GM18951 (cell line): ENCODE data around the gene TRIO.
A peak's percentile ranks its signal among the peaks of the same experiment; 100 is the strongest.

Source experiments
- POLR2A ChIP-seq: IDR thresholded peaks from 4 replicates; pipeline ENCODE4 v1.6.1; 2011; ENCODE audit warnings: mild to moderate bottlenecking; ENCODE audit not compliant: insufficient read length, insufficient read depth; ENCODE audit errors: extremely low read depth
- in situ Hi-C: fragments of 300-500 bp; cut with MboI; formaldehyde crosslinking; loops from one replicate; pipeline ENCODE4 v1.12.0; 2022; ENCODE audit warnings: low sequenced_read_pairs, mixed read lengths, inconsistent platforms; ENCODE audit not compliant: unreplicated experiment

The TRIO gene

DNA sequence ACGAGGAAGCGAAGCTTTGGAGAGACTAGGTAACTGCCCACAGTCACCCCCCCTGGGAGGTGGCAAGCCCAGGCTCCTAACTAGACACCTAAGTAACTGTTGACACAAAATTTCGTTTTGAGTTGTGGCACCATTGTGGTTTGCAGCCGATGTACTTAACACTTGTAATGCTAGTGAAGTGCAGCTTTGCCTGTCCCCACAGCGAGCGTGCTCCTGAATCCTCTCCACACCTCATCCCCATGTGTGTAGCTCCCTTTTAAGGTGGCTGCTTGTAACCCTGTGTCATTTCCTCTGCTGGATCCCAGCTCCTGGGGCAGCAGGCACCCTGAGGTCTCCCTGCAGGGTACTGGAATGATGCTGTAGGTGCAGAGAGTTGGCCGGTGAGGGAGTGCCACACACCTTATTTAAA is 114.9 kb downstream of the TRIO start:
- in situ Hi-C loops: loop anchor here (25.0 kb wide), 1 partner anchor 271 kb away; no protein-coding TSS in a partner anchor

DNA sequence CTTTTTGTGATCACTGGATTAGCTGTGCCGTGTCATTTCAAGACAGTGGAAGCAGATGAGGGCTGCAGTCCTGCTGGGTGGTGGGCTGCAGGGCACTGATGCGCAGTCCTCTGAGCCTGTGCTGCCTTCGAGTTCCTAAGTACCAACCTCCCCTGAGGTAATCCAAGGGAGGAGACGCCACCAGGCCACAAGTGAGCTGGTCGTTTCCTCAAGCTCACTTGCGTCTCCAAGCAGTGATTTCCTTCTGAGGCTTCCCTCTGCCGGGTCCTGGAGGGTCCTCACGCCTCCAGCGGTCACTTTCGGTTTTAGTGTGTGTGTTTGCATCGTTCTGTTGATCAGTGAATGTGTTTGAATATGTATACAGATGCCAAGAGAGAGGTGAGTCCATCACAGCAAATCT is 115.7 kb downstream of the TRIO start:
- no peak for TF ChIP-seq POLR2A
- in situ Hi-C loops: loop anchor here (25.0 kb wide), 1 partner anchor 272 kb away; no protein-coding TSS in a partner anchor

More for the DNA sequence above, 114.9 kb downstream of the TRIO start:
- TF ChIP-seq POLR2A: peak; percentile 17

DNA sequence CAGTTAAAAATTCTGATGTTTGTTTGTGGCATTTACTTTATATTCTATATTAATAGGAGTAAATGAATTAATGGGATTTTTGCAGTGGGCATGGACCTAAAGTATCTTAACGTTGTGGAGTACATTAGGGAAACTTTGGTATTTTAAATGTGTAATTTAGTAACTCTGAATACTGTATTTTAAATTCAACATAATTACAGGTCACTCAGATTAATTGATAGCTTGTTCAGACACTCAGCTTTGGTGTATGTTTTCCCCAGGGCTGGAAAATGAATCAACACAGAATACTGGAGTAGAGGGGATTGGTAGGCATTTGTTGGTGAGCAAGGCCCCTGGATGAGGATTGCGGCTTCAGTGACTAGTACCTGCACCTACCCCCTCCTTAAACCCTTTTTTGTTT is 117.5 kb downstream of the TRIO start:
- no peak for TF ChIP-seq POLR2A
- in situ Hi-C loops: loop anchor here (25.0 kb wide), 1 partner anchor 273 kb away; no protein-coding TSS in a partner anchor

DNA sequence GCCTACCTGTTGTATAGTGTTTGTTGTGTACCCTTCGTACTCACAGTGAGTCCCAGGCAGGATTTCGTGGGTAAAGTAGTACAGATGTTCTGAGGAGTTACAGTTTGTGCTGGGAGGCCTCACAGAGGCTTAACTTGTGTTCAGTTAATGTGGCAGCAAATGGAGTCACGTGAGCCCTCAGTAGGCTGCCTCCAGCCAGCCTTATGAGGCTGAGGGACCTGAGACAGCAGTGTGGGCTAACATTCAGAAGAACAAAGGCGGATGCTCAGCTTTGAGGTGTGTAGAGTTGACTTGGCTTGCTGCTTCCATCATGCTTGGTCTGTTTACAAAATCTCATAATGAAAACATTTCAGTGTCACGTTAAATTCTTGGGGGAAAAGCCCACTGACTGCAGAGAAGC is 118.1 kb downstream of the TRIO start:
- no peak for TF ChIP-seq POLR2A
- in situ Hi-C loops: loop anchor here (25.0 kb wide), 1 partner anchor 274 kb away; no protein-coding TSS in a partner anchor

DNA sequence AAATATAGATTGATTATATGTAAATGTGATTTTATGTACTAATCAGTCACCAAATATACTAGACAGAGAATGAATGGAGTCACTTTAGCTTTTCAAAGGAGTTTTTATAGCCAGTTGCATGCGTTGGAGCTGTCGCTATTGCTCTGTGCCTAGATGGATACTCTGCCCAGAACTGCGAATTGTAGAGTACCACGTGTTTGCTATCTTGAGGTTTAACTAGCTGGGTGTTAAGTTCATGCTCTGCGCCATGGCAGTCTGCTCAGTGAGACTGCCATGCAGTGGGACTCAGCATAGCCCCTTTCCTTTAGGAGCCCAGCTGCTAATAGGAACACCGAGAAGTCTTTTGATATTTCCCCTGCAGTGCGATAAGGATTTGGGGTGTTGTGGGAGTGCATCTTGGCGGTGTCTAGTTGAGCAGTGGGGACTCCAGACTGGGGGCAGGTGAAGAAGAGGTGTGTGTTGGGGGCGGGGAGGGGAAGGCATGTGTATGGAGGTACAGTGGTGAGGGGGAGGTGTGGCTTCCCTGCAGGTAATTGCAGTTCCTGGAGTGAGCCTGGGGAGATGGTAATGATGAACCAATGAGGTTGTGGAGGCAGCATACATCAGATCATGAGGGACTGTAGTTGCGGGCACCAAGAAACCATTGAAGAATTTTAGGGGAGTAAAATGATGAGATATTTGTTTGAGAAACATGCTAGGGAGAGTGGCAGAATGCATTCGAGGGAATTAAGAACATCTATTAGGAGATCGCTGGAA is 118.9 kb downstream of the TRIO start:
- TF ChIP-seq POLR2A: no peak
- in situ Hi-C loops: loop anchor here (25.0 kb wide), 1 partner anchor 275 kb away; no protein-coding TSS in a partner anchor

DNA sequence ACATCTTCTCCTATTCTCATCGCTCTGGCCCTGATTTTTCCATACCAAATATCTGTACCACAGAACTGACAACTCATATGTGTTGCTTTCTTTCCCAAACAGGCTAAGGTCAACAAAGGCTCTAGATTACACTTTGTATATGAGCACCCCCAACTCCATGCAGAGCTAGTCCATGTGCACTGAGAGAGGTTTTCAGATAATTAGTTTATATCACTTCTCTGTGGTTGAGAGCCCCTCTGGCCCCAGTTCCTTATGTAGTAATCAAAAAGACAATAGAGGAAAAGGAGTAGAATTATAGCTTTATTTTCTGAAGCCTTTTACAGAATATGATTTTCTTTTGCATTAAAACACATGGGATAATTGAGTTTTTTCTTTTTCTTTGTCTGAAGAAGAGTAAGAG is 120.0 kb downstream of the TRIO start:
- in situ Hi-C loops: loop anchor here (25.0 kb wide), 1 partner anchor 276 kb away; no protein-coding TSS in a partner anchor
- TF ChIP-seq POLR2A: no peak

DNA sequence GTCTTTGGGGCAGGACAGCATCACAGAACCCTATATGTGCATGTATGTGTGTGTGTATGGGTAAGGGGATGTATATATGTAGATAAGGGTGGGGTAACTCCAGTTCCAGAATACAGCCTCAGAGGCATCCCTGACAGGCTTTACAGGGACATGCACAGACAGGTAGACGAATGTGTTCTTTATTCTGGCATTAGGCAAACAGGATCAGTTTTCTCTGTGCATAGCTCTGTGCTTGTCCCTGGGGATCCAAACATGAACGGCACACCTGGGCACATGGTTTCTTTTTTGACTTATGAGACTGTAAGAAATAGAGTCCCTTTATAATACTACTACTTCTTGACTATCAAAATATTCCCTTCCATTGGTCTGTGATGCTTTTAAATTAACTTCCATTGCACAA is 120.6 kb downstream of the TRIO start:
- TF ChIP-seq POLR2A: no peak
- in situ Hi-C loops: loop anchor here (25.0 kb wide), 1 partner anchor 276 kb away; no protein-coding TSS in a partner anchor

DNA sequence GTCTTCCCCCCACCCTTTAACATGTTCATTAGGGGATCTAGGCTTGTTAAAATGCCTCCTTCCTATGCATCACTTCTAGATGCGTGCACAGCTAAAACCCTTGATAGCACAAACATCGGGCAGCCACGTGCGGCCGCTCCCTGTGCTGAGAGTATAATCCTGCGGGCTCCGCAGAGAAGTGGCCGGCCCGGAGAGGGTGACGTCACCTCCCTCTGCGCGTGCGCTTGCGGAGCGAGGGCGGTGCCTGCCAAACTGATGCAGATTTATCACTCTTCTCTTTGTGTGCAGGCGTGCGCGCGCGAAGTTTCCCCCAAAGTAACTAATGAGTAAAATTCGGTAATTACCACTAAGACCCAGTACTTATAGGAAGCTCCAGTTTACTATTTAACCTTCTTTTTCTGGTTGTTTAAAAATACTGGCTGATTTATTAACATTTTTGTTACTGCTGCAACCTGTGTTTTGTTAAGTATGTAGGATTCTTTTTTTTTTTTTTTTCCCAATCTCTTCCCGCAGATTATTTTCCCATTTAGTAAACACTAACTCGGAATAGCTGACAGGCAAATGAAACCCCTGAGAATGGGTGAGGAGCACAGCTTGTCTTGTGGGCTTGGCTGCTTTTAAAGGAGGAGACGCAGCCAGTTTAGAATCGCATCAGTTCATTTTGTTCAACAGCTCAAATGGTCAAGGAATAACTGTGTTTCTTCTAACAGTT is 121.6 kb downstream of the TRIO start:
- peak; percentile 69 for TF ChIP-seq POLR2A
- in situ Hi-C loops: loop anchor here (25.0 kb wide), 1 partner anchor 277 kb away; no protein-coding TSS in a partner anchor

DNA sequence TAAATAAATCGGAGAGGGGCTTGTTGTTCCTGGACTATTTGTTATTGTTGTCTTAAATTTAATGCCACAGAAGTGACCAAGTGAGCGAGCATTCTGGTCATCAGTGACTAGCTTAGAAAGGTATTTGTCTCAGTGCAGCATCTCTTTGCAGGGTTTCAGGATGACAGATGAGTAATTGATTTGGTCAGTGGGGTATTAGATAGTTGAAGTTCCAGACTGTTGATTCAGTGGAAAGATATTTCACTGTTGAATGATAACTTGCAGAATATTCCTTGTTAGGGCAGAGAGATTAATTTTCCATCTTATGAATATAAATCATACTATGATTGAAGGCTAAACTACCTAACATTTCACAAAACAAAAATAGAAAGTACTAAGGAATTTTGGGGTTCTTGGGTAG is 122.4 kb downstream of the TRIO start:
- TF ChIP-seq POLR2A: no peak
- in situ Hi-C loops: loop anchor here (25.0 kb wide), 1 partner anchor 278 kb away; no protein-coding TSS in a partner anchor

DNA sequence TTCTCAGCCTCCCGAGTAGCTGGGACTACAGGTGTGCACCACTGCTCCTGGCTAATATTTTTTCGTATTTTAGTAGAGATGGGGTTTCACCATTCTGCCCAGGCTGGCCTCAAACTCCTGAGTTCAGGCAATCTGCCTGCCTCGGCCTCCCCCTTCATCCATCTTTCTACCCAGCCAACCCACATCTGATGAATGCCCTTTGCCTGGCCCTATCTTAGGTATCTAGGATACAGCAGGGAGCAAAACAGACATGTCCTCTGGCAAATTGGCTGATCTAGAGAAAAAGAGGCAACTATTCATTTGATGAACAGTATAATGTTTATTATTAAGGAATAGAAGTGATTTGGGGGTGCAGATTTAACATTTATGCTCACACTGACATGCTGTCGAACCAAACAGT is 123.0 kb downstream of the TRIO start:
- in situ Hi-C loops: loop anchor here (25.0 kb wide), 1 partner anchor 279 kb away; no protein-coding TSS in a partner anchor
- TF ChIP-seq POLR2A: no peak

DNA sequence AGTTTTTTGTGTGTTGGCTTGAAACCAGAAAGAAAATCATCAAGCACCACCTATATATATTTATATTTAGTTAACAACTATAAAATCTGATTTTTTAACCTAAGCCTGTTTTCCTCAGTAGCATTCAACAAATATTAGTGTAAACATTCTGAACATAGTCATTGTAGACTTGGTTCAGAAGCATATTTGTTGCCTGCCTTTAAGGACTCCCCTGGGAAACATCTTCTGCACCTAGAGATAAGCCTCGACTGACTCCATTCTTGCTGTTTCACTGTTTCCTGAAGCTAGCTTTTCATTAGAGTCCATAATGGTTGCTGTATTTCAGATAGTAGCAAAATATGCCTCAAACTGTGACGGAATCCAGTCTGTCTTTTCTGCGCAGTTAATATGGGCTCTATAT is 123.5 kb downstream of the TRIO start:
- TF ChIP-seq POLR2A: no peak
- in situ Hi-C loops: loop anchor here (25.0 kb wide), 1 partner anchor 279 kb away; no protein-coding TSS in a partner anchor

DNA sequence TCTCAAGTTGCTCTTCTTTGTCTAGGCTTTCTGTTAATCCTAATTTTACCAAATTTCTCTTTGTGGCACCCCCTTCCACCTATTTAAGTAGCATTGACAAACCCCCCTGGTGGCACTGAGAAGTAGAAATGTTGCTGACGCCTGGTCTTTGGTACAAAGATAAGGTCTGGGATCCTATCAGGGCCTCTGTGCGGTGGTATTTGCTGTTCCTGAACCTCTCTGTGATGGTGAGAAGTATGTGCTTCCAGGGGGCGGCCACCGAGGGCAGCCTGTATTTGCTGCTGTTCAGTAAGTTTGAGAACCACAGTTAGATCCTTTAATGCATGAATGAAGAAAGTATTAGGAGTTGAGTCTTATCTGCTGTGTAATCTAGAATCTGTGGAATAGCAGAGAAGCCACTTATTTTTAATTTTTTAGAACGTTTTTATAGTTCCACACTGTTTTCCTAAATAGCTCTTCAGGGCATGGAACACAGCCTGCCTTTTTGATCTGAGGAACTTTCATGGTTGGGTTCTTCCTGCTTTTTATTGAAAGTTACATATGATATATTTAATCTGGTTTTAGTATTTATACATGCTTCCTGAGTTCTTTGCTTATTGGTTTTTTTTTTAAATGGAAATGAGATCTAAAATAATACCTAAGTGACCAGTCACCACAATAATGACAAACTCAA is 124.2 kb downstream of the TRIO start:
- TF ChIP-seq POLR2A: no peak
- in situ Hi-C loops: loop anchor here (25.0 kb wide), 1 partner anchor 280 kb away; no protein-coding TSS in a partner anchor
